GM18499 (cell line): ENCODE measurements around the gene XRCC3.

Source experiments
- ATAC-seq: cut with Tn5 transposase; IDR thresholded peaks from one replicate; pipeline ENCODE4 v1.9.1; 2021; ENCODE audit warnings: moderate number of reproducible peaks; ENCODE audit not compliant: insufficient read depth, unreplicated experiment

XRCC3 gene

GRCh38 chr14:103696466-103697071, 18.7 kb downstream of the XRCC3 start:
- ATAC-seq: no peak

GRCh38 chr14:103696070-103696402, 19.2 kb downstream of the XRCC3 start:
- no peak for ATAC-seq

GRCh38 chr14:103695296-103696069, 19.8 kb downstream of the XRCC3 start:
- no peak for ATAC-seq

- no peak for ATAC-seq
These were observed 20.7 kb downstream of the XRCC3 start for GRCh38 chr14:103694572-103695026.

GRCh38 chr14:103693515-103693914, 21.7 kb downstream of the XRCC3 start:
- ATAC-seq: no peak

GRCh38 chr14:103692871-103693270, 22.4 kb downstream of the XRCC3 start:
- ATAC-seq: no peak

GRCh38 chr14:103692159-103692558, 23.1 kb downstream of the XRCC3 start:
- peak; percentile 14 for ATAC-seq

GRCh38 chr14:103691655-103692054, 23.6 kb downstream of the XRCC3 start:
- ATAC-seq: peak; percentile 47

GRCh38 chr14:103690332-103690731, 24.9 kb downstream of the XRCC3 start:
- ATAC-seq: no peak

GRCh38 chr14:103688906-103689902, 26.0 kb downstream of the XRCC3 start:
- no peak for ATAC-seq

GRCh38 chr14:103688441-103688840, 26.8 kb downstream of the XRCC3 start:
- no peak for ATAC-seq

GRCh38 chr14:103687712-103688111, 27.5 kb downstream of the XRCC3 start:
- no peak for ATAC-seq

GRCh38 chr14:103686831-103687485, 28.3 kb downstream of the XRCC3 start:
- ATAC-seq: no peak

- ATAC-seq: no peak
These were observed 29.7 kb downstream of the XRCC3 start for GRCh38 chr14:103685276-103686211.

- no peak for ATAC-seq
These were observed 30.4 kb downstream of the XRCC3 start for GRCh38 chr14:103684871-103685270.

GRCh38 chr14:103684471-103684870, 30.8 kb downstream of the XRCC3 start:
- no peak for ATAC-seq

- no peak for ATAC-seq
These were observed 32.1 kb downstream of the XRCC3 start for GRCh38 chr14:103683139-103683538.

- ATAC-seq: no peak
These were observed 34.6 kb downstream of the XRCC3 start for GRCh38 chr14:103680491-103681231.

GRCh38 chr14:103679351-103679750, 35.9 kb downstream of the XRCC3 start:
- no peak for ATAC-seq
